Measurements from ENCODE around the gene ANKRD36B.
A peak's percentile ranks its signal among the peaks of the same experiment; 100 is the strongest.
"Not testable (repeated sequence)": the region's sequence is repeated elsewhere in the genome, so short reads cannot be mapped to it uniquely, and the experiment has no call there.

ANKRD36B gene

DNA sequence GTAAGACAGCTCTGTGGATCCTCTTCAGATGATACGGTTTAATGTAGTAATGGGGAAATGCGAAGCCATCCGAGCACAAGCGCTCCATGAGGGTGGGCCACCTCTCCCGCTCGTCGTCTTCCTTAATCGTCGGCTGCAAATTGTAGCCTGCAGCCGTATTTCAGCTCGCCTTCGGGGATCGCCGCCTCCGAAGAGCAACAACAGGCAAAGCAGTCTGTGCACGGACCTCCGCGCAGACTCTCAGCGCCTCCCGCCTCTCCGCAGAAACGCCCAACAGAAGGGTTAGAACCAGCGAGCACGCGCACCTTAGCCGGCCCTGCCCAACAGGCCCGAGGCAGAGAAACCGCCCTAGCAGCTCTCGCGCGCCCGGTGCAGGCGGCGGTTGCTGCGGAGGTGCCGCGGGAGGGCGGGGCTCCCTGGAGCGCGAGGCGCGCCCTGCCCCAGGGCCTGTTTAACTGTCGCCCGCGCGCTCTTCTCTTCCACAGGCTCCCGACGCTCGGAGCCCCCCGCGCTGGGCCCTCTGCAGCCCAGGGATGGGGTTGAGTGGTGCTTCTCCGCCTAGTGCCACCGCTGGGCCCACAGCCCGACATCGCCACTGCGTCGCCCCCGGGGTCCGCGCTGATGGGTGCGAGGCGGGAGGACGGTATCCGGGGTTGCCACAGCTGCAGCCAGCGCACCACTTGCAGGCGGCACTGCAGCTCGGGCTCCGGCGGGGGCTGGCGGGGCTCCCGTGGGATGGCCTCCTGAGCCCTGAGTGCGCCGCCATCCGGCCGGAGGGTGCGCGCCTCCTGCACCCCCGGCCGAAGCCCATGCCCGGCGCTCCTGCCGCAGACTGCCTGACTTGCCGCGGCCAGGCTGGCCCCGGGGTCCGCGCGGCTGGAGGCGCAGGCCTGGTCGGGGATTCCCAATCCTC, at the start of gene ANKRD36B:
Gene ANKRD36B (minus strand): TSS at position 280 of the 913 bp plus-strand sequence. CDS start 192 bp downstream, at position 88.
- not testable (repeated sequence) for DNase-seq (ENCODE audit: low read depth)
- H3K4me3 ChIP-seq (ENCODE audit: control insufficient read depth, low read depth, low read length) = peak within 1 kb of the TSS; percentile 47

DNA sequence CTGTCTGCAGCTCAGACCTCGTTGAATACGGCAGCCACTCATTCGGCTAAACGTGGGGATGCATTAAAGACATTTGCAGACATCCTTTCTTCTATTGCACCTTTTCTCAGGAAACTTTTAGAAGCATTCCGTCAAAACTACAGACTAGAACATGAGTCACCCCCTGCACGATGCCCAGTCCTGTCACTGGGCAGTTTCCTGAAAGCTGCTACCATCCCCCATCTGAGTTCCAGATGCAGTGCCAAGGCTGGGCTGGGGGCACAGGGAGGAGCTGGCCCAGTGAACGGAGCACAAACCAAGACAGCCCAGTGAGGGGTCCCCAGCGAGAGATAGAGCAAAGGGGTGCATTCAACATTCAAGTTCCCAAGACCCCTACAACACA, 36.4 kb upstream of the ANKRD36B start:
- H3K4me3 ChIP-seq (ENCODE audit: control insufficient read depth, low read depth, low read length); DNase-seq (ENCODE audit: low read depth): not testable (repeated sequence)

DNA sequence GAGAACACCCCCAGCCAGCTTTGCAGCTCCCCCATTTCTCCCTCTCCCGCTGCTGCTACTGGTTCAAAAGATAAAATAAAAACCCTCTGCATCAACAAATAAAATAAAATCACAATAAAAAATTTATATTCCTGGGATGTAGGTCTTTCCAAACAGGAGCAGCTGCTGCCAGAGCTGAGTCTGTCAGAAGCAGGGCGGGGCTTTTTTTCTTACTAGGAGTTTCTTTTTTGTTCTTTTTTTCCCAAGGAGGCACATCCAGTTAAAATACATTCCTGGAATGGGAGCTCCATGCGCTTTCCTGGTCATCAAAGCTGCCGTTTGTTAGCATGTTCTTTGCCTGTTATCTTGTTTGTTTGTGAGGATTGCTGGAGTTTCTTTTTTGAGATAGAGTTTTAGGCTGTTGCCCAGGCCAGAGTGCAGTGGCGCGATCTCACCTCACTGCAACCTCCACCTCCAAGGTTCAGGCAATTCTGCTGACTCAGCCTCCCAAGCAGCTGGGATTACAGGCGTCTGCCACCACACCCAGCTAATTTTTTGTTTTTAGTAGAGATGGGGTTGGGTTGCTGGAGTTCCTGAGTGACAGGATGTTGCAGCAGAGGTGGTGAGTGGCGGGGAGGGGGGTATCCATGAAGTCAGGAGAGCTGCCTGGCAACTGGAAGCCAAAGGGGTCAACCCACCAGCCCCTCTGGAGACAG, 35.8 kb upstream of the ANKRD36B start:
- not testable (repeated sequence) for DNase-seq (ENCODE audit: low read depth)

DNA sequence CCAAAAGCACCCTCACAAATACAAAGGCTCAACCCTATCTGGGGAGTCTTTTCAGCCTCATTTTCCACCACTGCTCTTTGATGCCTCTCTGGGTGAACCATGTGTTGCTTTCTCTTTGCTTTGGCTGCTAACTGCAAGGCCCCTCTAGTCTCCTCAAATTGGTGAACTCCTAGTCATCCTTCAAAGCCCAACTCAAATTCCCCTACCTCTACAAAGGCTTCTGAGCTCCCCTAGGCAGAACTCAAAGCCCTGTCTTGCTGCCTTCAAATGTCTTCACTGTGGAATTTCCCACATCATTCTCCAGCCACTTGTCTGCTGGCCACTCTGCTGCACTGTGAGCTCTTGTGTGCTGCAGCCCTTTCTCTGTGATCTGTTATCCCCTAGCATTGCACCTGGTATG, 33.3 kb upstream of the ANKRD36B start:
- not testable (repeated sequence) for DNase-seq (ENCODE audit: low read depth); H3K4me3 ChIP-seq (ENCODE audit: control insufficient read depth, low read depth, low read length)

More for the DNA sequence above, 35.8 kb upstream of the ANKRD36B start:
- H3K4me3 ChIP-seq (ENCODE audit: control insufficient read depth, low read depth, low read length) = not testable (repeated sequence)

DNA sequence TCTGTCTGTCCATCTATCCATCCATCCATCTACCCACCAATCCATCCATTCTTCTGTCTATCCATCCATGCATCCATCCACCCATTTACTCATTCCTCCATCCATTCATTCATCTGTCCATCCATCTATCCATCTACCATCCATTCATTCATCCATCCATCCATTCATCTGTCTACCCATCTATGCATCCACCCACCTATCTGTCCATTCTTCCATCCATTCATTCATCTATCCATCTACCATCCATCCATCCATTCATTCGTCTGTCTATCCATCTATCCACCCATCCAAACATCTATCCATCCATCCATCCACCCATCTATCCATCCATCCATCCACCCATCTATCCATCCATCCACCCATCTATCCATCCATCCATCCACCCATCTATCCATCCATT, 30.8 kb upstream of the ANKRD36B start:
- H3K4me3 ChIP-seq (ENCODE audit: control insufficient read depth, low read depth, low read length); DNase-seq (ENCODE audit: low read depth): not testable (repeated sequence)

DNA sequence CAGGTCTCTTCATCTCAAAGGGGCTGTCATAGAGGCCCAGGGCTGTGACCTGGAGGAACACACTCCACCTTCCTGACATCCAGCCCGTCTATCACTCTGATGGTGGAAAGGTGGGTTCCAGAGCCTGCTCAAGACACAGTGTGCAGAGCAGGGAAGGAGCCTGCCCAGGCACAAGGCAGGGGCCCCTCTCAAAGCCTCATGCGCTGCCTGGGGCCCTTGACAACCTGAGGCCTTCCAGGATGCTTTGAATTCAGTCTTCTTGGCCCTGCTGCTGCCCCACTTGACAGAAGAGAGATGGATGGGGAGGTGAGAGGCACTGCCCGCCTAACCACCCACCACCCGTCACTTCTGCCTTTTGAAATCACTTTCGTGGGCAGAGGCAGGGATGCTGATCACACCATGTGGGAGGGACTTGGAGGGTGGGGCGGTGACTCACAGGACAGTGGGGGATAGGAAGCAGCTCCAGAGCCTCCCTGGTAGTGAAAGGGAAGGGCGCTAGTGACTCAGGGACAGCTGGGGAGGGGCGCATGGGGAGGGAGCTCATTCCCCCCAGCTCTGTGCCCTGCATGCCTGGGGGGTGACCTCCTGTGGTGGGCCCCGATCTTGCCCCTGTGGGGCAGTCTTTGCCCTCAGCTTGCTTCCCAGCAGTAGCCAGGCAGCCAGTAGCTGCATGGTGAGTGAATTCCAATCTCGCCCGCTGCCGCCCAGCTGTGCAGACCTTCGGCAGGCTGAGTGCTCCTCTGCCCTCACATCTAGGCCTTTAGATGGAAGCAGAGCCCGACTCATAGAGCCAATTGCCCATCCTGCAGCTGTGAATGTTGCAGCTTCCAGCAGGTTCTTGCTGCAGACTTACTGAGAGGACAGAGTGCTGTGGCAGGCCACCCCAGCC, 29.5 kb upstream of the ANKRD36B start:
- not testable (repeated sequence) for DNase-seq (ENCODE audit: low read depth); H3K4me3 ChIP-seq (ENCODE audit: control insufficient read depth, low read depth, low read length)

DNA sequence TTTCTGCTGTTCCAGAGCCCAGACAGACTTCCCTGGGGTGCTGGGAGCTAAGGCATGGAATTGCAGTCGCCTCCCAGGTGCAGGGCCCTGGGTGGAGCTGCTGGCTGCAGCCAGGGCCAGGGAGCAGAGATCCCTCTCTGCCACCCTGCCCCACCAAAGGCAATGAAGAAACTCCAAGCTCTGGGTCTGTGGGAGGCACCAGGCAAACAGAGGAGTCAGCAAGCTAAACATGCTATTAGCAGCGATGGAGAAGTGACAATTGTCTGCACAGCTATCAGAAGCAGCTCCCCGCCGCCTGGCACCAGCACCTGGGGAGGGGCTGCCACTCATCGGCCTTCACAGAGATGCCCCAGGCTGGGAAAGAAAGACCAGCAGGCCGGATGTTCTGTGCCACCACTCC, 28.2 kb upstream of the ANKRD36B start:
- no peak overlapping the region for H3K4me3 ChIP-seq (ENCODE audit: control insufficient read depth, low read depth, low read length)
- TF ChIP-seq, protein P1, sequence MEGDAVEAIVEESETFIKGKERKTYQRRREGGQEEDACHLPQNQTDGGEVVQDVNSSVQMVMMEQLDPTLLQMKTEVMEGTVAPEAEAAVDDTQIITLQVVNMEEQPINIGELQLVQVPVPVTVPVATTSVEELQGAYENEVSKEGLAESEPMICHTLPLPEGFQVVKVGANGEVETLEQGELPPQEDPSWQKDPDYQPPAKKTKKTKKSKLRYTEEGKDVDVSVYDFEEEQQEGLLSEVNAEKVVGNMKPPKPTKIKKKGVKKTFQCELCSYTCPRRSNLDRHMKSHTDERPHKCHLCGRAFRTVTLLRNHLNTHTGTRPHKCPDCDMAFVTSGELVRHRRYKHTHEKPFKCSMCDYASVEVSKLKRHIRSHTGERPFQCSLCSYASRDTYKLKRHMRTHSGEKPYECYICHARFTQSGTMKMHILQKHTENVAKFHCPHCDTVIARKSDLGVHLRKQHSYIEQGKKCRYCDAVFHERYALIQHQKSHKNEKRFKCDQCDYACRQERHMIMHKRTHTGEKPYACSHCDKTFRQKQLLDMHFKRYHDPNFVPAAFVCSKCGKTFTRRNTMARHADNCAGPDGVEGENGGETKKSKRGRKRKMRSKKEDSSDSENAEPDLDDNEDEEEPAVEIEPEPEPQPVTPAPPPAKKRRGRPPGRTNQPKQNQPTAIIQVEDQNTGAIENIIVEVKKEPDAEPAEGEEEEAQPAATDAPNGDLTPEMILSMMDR (IDR thresholded peaks at IDR 0.05; ENCODE audit: control insufficient read depth, insufficient read depth, low read depth, low read length, missing control alignments) = no peak
- no peak for DNase-seq (ENCODE audit: low read depth)

DNA sequence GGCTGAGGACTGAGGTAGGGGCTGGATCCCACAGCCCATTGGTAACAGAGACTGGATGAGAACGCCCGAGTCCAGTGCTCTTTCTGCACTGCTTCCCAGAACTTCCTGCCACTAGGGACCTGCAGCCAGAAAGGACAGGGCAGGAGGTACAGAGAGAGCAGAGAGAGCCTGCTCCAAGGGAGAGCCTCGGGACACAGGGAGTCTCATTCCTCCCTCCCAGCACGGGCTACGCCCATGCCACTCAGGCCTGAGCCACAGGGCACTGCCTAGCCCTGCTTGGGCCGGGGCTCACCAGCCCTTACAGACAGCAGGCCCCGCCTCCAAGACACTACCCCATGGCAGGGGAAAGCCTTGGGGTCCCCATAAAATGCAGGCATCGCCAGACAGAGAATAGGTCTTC, 26.1 kb upstream of the ANKRD36B start:
- DNase-seq (ENCODE audit: low read depth); H3K4me3 ChIP-seq (ENCODE audit: control insufficient read depth, low read depth, low read length): not testable (repeated sequence)

DNA sequence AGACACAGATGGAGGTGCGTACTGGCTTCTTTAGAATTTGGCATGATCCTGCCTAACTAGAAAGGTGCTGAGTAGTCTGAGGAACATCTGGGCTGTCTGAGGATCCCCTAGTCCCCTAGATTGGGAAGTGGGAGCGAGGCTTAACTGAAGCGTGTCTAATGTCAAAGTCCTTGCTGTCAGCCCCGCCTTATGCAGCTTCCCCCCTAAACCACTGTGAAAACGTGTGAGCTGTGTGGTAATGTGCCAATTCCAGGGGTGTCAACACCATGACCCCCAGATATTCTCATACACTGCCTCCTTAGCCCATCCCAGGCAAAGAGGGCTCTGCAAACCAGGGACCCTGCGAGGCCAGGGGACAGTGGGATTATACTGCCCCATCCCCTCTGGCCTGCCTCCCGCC, 22.2 kb upstream of the ANKRD36B start:
- H3K4me3 ChIP-seq (ENCODE audit: control insufficient read depth, low read depth, low read length); DNase-seq (ENCODE audit: low read depth): not testable (repeated sequence)

DNA sequence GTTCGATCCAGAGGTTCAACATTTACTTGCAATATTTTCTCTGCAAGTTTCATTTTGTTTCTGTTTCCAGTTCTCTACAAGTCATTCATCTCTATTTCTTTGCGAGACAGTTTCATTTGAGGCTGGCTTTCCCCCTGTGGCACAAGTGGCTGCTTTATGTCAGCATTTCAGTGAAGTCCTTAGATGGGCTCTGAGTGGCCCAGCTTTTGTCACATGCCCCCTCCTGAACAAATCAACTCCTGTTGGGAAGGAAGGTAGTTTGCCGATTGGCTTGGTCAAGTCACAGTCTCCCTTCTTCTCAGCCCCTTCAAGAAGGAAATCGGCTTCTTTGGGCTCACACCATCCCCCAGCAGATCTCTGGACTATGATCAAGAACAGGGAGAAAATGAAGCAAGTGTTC, 19.1 kb upstream of the ANKRD36B start:
- H3K4me3 ChIP-seq (ENCODE audit: control insufficient read depth, low read depth, low read length); DNase-seq (ENCODE audit: low read depth): not testable (repeated sequence)

DNA sequence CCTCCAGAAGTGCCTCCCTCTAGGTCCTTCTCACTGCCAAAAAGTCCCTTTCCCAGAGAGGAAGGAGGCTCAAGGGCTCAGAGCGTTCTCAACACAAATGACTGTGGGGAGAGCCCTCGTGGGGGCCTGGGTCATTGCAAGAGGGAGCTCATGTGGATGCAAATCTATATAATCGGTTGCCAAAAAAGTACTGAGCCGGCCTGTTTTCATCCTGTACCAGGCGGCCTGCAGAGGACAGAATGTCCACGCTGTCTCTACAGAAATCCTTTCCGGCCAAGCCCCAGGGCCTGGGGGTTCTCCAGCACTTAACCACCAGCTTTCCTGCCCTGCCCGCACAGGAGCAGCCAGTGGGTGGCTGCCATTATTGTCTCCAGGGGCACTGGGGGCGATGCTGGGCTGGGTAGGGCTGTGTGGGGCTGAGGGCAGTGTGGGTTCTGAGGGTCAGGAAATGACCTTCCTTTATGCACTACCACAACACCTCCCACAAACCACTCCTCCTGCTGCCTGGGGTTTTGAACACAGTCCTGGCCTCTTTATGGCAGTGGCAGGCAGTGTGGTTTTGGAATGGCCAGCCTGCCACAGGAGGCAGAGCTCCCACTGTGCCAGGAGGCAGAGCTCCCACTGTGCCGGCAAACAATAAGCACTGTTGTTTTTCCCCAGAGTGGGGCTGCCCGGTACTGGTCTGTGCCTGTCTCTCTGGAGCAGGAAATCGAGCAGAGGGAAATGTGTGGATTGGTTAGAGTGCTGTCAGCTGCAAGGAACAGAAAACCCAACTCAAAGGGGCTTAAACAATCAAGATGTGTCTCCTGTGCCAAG, 16.1 kb upstream of the ANKRD36B start:
- not testable (repeated sequence) for DNase-seq (ENCODE audit: low read depth); H3K4me3 ChIP-seq (ENCODE audit: control insufficient read depth, low read depth, low read length)

DNA sequence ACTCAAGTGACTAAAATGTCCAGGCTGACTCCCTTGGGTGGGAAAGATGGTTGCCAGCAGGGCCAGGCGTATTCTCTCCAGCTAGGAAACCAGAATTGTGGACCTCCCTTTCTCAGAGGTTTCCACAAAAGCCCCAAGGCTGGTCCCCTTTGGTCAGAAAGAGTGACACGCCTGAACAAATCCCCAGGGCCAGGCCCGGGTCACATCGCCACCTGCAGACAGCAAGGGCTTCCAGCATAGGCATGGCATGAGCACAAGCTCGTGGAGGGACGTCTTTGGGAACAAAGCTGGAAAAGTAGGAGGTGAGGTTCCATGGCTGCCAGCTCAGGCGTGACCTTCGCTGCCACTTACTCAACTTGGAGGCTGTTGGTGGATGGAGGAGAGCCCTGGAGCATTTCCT, 15.4 kb upstream of the ANKRD36B start:
- not testable (repeated sequence) for DNase-seq (ENCODE audit: low read depth); H3K4me3 ChIP-seq (ENCODE audit: control insufficient read depth, low read depth, low read length)

DNA sequence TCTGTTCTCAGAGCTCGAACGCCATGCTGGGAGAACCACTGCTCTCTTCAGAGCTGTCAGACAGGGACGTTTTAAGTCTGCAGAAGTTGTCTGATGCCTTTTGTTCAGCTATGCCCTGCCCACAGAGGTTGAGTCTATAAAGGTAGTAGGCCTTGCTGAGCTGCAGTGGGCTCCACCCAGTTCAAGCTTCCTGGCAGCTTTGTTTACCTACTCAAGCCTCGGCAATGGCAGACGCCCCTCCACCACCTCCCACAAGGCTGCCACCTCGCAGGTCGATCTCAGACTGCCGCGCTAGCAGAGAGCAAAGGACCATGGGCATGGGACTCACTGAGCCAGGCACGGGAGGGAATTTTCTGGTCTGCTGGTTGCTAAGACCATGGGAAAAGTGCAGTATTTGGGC, 11.9 kb upstream of the ANKRD36B start:
- not testable (repeated sequence) for DNase-seq (ENCODE audit: low read depth); H3K4me3 ChIP-seq (ENCODE audit: control insufficient read depth, low read depth, low read length)

DNA sequence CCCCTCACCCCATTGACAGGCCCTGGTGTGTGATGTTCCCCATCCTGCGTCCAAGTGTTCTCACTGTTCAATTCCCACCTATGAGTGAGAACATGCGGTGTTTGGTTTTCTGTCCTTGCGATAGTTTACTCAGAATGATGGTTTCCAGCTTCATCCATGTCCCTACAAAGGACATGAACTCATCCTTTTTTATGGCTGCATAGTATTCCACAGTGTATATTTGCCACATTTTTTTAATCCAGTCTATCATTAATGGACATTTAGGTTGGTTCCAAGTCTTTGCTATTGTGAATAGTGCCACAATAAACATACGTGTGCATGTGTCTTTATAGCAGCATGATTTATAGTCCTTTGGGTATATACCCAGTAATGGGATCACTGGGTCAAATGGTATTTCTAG, 6.5 kb upstream of the ANKRD36B start:
- DNase-seq (ENCODE audit: low read depth); H3K4me3 ChIP-seq (ENCODE audit: control insufficient read depth, low read depth, low read length): not testable (repeated sequence)

DNA sequence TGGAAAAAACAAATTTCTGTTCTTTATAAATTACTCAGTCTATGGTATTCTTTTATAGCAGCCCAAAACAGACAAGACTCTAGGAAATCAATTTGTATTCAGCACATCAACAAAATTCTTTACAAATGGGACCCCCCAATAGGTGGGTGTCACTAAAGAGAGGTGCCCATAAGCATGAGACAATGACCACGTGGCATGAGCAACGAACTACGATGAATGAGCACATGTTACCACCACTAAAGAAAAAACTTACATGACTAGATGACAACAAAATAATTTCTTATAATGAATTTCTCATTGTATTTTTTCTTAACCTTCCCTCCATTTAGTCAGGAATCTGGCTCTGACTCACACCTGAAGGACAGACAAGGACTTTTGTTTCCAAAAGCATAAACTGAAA, 3.8 kb upstream of the ANKRD36B start:
- not testable (repeated sequence) for DNase-seq (ENCODE audit: low read depth); H3K4me3 ChIP-seq (ENCODE audit: control insufficient read depth, low read depth, low read length)
